ENCODE data around the gene MOB3B. TPM values are rescaled to one million over a fixed set of nuclear protein-coding genes. Genes with fewer than 3 reads are reported as not detected.
"Not testable (repeated sequence)": the region's sequence is repeated elsewhere in the genome, so short reads cannot be mapped to it uniquely, and the experiment has no call there.

Gene MOB3B
- total RNA-seq, 2 experiments from 2014 or later = 3.0 to 3.2 TPM

DNA sequence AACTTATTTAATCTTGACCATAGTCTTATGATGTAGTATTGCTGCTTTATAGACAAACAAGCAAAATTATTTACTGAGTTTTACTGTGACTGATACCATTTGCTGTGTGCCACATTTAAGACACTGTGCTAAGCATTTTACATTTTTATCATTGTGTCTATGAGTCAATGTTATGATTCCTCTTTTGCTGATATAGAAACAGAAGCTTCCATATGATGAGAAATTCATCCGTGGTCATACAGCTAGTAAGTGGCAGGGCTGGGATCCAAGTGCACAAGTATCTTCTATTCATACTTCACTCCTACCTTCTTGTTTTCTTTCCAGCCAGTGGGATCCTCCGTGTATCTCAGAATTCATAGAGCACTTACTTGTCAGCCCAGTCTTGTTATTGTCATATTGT lies 22.6 kb downstream of the MOB3B start:
- CTCF ChIA-PET = interaction anchor here (0.6 to 1.1 kb wide), 2 partner anchors 22 to 24 kb away, joined by 3 read pairs; partner anchors contain the start of gene MOB3B
- no peak overlapping the region for H3K4me3 Mint-ChIP-seq
- no peaks in the 10 kb centered on the region for H3K27me3 Mint-ChIP-seq (ENCODE audit: low read depth)
- H3K9me3 Mint-ChIP-seq = no peaks in the 10 kb centered on the region
- H3K27ac Mint-ChIP-seq = no peak overlapping the region
- intact Hi-C loops (cut with micrococcal nuclease) = no loop called here
- DNase-seq = no peak
- peaks cover 1% of the 10 kb centered on the region for H3K36me3 Mint-ChIP-seq (ENCODE audit: low read depth)
- H3K4me1 Mint-ChIP-seq (ENCODE audit: low read depth) = peaks cover 43% of the 10 kb centered on the region

DNA sequence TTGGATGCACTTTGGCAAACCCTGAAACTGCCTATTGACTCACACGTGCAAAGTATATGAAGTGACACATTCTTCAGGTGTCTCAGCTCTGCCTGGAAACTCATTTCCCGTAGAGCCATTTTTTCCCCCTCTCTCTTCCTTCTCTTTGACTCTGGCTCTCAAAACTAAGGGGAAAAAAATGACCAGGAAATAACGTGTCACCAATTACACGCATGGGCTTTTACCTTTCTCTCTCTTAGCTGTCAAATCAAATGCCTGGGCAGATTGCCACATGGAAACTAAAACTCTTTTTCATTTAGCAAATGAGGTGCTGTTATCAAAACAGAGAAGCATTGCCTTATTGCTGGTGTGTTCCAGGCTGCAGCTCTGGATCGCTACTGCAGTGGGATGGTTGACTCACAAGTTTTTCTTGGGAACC lies 23.9 kb downstream of the MOB3B start:
- H3K36me3 Mint-ChIP-seq (ENCODE audit: low read depth) = peaks cover 7% of the 10 kb centered on the region
- no peak overlapping the region for H3K4me3 Mint-ChIP-seq
- intact Hi-C loops (cut with micrococcal nuclease) = loop anchor here (1.0 to 2.0 kb wide), 6 partner anchors 17 to 138 kb away; partner anchors contain the start of genes C9orf72, IFNK and MOB3B

DNA sequence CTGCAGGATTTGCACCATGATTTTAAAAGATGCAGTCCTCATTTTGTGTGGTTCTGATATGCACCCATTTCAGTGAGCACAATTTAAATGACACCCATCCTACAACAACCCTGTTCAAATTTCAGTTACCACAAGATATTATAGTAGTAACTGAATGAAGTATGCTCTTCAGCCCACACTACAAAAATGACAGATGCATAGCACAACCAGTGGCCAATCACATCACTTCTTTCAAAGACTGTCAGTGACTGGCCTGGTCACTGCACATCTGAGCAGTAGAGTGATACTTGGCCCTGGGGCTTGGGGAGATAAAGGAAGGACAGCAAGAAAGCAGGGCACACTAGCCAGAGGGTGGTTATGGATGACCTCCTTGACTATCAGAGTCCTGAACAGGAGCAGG lies 25.4 kb downstream of the MOB3B start:
- H3K4me3 Mint-ChIP-seq = no peak overlapping the region
- H3K27me3 Mint-ChIP-seq (ENCODE audit: low read depth) = peaks cover 1% of the 10 kb centered on the region
- H3K9me3 Mint-ChIP-seq = peaks cover 2% of the 10 kb centered on the region
- DNase-seq = no peak
- H3K4me1 Mint-ChIP-seq (ENCODE audit: low read depth) = peaks cover 62% of the 10 kb centered on the region
- peaks cover 7% of the 10 kb centered on the region for H3K36me3 Mint-ChIP-seq (ENCODE audit: low read depth)
- no peak overlapping the region for H3K27ac Mint-ChIP-seq
- intact Hi-C loops (cut with micrococcal nuclease) = loop anchor here (2.0 kb wide), 1 partner anchor 15 kb away; no protein-coding TSS in a partner anchor
- CTCF ChIA-PET = no interaction called here

More for the DNA sequence above, 23.9 kb downstream of the MOB3B start:
- peaks cover 2% of the 10 kb centered on the region for H3K9me3 Mint-ChIP-seq
- peak overlapping the region; percentile 17 for H3K27ac Mint-ChIP-seq
- peaks cover 52% of the 10 kb centered on the region for H3K4me1 Mint-ChIP-seq (ENCODE audit: low read depth)
- peak; percentile 65 for DNase-seq
- CTCF ChIA-PET = interaction anchor here (1.1 to 1.7 kb wide), 3 partner anchors 23 to 172 kb away, joined by 3 to 7 read pairs (median 6); partner anchors contain the start of gene MOB3B
- H3K27me3 Mint-ChIP-seq (ENCODE audit: low read depth) = peaks cover 1% of the 10 kb centered on the region

DNA sequence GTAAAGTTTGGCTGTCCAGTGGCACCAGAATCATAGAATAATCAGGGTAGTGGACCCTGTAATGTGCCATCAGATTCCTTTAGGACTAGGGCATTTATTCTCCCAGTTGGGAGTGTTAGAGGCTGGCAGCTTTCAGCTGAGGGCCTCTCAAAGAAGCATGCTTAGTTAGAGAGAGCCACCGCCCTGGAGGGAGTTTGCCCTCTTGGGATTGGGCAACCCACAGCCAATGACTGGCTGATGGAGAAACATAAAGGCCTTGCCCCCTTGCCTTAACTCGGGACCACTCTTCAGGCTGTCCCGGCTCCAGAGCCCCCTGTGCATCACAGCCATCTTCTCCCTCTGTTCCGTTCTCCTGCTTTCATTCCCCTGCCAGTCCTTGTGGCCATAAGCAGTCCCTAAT lies 26.0 kb downstream of the MOB3B start:
- Mint-ChIP-seq H3K27ac (no peak overlapping the region), H3K9me3 (peaks cover 2% of the 10 kb centered on the region), H3K36me3 (ENCODE audit: low read depth) (peaks cover 6% of the 10 kb centered on the region), H3K27me3 (ENCODE audit: low read depth) (peaks cover 1% of the 10 kb centered on the region), H3K4me3 (no peak overlapping the region), H3K4me1 (ENCODE audit: low read depth) (peaks cover 64% of the 10 kb centered on the region)
- intact Hi-C loops (cut with micrococcal nuclease) = loop anchor here (2.0 kb wide), 1 partner anchor 15 kb away; no protein-coding TSS in a partner anchor
- DNase-seq = no peak
- CTCF ChIA-PET = interaction anchor here (1.0 kb wide), 1 partner anchor 27 kb away, joined by 4 read pairs; no protein-coding TSS in a partner anchor

DNA sequence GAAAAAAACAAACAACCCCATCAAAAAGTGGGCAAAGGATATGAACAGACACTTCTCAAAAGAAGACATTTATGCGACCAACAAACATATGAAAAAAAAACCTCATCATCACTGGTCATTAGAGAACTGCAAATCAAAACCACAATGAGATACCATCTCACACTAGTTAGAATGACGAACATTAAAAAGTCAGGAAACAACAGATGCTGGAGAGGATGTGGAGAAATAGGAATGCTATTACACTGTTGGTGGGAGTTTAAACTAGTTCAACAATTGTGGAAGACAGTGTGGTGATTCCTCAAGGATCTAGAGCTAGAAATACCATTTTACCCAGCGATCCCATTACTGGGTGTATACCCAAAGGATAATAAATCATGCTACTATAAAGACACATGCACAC lies 28.7 kb downstream of the MOB3B start:
- CTCF ChIA-PET = interaction anchor here (0.6 kb wide), 1 partner anchor 101 kb away, joined by 3 read pairs; no protein-coding TSS in a partner anchor
- H3K4me3 Mint-ChIP-seq; H3K9me3 Mint-ChIP-seq; intact Hi-C loops (cut with micrococcal nuclease); H3K36me3 Mint-ChIP-seq (ENCODE audit: low read depth); DNase-seq; H3K27ac Mint-ChIP-seq; H3K27me3 Mint-ChIP-seq (ENCODE audit: low read depth): not testable (repeated sequence)
- H3K4me1 Mint-ChIP-seq (ENCODE audit: low read depth) = peaks cover 55% of the 10 kb centered on the region

DNA sequence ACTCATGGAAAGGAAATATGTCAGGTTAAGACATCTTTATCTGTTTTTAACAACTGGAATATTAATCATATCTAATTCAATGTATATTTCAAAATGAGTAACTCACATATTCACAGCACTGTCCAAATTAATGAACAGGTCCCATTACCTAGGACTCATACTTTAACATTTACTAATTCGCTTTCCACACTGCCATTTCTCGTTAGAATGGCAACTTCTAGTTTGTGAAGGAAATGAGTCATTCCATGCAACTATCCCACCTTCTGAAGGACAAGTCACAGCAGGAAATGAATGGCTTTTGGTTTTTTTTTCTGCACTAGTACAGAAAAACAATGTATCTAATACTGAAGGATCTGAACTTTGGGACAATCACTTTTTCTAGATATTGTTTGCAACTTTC lies 30.2 kb downstream of the MOB3B start:
- intact Hi-C loops (cut with micrococcal nuclease) = loop anchor here (1.0 to 2.0 kb wide), 5 partner anchors 10 to 133 kb away; partner anchors contain the start of genes C9orf72 and IFNK
- CTCF ChIA-PET = no interaction called here
- no peak for DNase-seq
- peaks cover 1% of the 10 kb centered on the region for H3K27me3 Mint-ChIP-seq (ENCODE audit: low read depth)
- H3K4me3 Mint-ChIP-seq = no peak overlapping the region
- peaks cover 41% of the 10 kb centered on the region for H3K4me1 Mint-ChIP-seq (ENCODE audit: low read depth)
- peak overlapping the region; percentile 59 for H3K27ac Mint-ChIP-seq
- H3K36me3 Mint-ChIP-seq (ENCODE audit: low read depth) = peaks cover 6% of the 10 kb centered on the region
- H3K9me3 Mint-ChIP-seq = peaks cover 2% of the 10 kb centered on the region

DNA sequence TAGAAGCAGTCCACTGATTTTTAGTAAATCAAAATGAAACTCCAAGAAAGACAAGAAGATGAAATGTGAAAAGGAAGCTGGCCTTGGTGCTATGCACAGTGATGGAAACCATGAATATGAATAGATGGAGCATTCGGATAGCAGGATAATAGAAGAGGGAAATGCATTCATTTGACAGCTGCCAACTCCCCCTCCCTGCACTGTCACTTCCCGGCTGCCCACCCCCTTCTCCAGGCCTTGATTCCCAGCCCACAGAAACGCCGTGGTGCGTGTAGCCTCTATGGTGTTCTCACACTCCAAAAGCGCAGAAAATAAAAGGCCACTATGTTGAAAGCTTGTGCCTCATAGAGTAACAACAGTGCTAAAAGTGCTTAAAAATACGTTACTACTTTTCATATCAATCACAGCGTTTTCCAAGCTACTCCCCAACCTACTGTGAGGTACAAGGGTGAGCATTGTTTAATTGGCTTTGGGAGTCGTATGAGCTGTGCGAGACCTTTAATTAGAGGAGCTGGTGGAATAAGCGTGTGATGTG lies 31.7 kb downstream of the MOB3B start:
- Mint-ChIP-seq H3K36me3 (ENCODE audit: low read depth) (peaks cover 10% of the 10 kb centered on the region), H3K4me3 (no peak overlapping the region), H3K9me3 (peaks cover 6% of the 10 kb centered on the region), H3K4me1 (ENCODE audit: low read depth) (peaks cover 28% of the 10 kb centered on the region), H3K27ac (no peak overlapping the region), H3K27me3 (ENCODE audit: low read depth) (peaks cover 1% of the 10 kb centered on the region)
- intact Hi-C loops (cut with micrococcal nuclease) = loop anchor here (2.0 kb wide), 1 partner anchor 73 kb away; no protein-coding TSS in a partner anchor
- no peak for DNase-seq
- CTCF ChIA-PET = no interaction called here

DNA sequence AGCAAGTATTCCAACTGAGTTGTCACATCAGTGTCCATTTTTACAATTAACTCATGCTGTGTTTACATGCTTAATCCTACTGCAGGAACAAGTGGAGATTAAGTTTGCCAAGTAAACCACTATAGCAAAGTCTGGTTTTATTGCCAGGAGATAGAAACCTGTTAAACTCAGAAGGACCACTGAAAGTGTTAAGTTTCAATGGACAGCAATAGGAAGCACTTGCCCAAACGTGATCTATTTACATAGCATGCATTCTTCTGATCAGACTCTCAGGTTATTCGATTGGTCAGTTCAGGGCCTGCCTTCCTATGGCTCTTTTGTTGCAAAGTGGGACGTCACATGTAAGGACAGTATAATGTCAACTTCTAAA lies 33.5 kb downstream of the MOB3B start:
- Mint-ChIP-seq H3K27ac (no peak overlapping the region), H3K27me3 (ENCODE audit: low read depth) (peaks cover 1% of the 10 kb centered on the region), H3K36me3 (ENCODE audit: low read depth) (peaks cover 8% of the 10 kb centered on the region), H3K4me1 (ENCODE audit: low read depth) (peaks cover 17% of the 10 kb centered on the region), H3K9me3 (peaks cover 6% of the 10 kb centered on the region), H3K4me3 (no peak overlapping the region)
- CTCF ChIA-PET = no interaction called here
- intact Hi-C loops (cut with micrococcal nuclease) = no loop called here
- no peak for DNase-seq

DNA sequence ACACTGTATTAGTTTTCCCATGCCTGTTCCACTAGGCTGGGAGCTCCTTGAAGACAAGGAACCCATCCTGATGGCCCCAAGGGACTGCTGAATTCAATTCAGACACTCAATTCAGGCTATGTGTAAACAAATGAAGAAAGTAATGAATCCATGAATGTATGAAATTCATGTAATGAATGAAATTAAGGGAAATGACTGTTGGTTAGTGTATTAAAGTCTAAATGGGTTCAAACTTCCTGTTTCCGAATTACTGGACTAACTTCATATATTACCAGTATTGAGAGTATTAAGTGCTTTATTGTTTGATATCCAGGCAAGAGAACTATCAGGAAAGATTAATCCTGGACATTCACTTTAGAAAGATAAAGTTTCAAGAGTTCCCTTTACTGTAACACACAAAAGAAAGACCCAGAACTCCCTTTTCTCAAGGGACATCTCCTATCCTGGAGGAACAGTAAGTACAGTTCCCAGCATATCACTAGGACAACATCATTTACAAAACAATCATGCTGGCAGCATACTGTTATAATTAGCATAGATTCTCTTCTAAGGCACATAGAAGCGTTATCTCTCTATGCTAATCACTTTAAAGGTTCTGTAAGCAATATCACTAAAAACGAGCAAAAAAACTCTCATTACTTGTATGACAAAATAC lies 34.0 kb downstream of the MOB3B start:
- H3K4me1 Mint-ChIP-seq (ENCODE audit: low read depth) = peaks cover 12% of the 10 kb centered on the region
- H3K27me3 Mint-ChIP-seq (ENCODE audit: low read depth) = no peaks in the 10 kb centered on the region
- no peak overlapping the region for H3K27ac Mint-ChIP-seq
- H3K4me3 Mint-ChIP-seq = no peak overlapping the region
- intact Hi-C loops (cut with micrococcal nuclease) = no loop called here
- peaks cover 4% of the 10 kb centered on the region for H3K9me3 Mint-ChIP-seq
- CTCF ChIA-PET = no interaction called here
- peaks cover 5% of the 10 kb centered on the region for H3K36me3 Mint-ChIP-seq (ENCODE audit: low read depth)
- no peak for DNase-seq

DNA sequence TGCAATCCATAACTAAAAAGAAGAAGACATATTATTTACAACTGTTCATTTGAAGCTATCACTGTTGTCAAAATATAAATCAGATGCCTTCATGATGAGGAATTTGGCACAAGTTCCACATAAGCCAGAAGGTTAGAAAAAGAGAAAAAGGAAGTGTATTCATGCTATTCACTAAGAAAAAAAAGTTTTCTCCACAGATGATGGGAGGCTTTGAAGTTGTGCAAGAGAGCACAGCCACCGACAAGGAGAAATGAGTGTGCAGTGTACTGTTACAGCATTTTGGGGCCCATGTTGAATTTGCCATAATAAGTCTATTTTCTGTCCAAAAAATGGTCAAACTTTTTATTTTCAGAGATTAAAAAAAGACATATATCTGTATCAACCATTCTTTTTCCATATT lies 38.5 kb downstream of the MOB3B start:
- Mint-ChIP-seq H3K9me3 (peaks cover 4% of the 10 kb centered on the region), H3K27ac (no peak overlapping the region), H3K4me3 (no peak overlapping the region), H3K27me3 (ENCODE audit: low read depth) (no peaks in the 10 kb centered on the region), H3K4me1 (ENCODE audit: low read depth) (peaks cover 11% of the 10 kb centered on the region), H3K36me3 (ENCODE audit: low read depth) (peaks cover 5% of the 10 kb centered on the region)
- no peak for DNase-seq
- intact Hi-C loops (cut with micrococcal nuclease) = no loop called here
- CTCF ChIA-PET = no interaction called here

DNA sequence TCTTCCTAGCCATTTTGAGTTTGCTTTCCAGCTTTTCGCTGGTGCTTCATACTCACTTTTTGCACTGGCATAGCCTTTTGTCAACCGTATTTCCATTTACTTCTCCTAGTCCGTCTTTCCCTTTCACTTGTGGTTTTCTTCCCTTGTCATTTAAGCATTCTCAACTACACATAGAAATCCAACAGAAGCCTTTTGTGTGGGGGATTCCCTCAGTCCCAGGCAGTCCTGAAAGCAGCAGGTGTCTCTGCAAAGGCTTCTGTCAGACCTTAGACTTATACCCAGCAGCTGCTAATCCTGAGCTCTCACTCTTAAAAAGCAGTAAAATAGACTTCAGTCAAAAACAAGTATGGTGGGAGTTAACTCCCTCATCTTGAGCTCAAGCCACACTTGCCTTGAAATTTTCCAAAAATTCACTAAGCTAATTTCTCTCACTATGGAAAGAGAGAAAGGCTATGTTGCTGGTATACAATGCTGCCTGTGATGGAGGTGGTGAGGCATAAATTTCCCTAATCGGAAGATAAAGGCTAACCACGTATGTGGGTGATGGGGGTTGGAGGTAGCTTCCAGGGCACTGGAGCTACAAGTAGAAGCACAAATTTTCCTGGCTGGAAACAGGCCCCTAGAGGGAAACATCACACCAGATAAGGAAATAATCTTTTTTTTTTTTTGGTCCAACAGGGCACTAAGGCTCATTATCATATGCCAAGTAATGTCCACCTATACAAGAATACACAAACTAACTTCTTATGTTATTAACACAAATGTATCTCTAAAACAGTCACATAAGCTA lies 40.3 kb downstream of the MOB3B start:
- intact Hi-C loops (cut with micrococcal nuclease) = loop anchor here (1.0 to 2.0 kb wide), 3 partner anchors 10 to 28 kb away; no protein-coding TSS in a partner anchor
- no peak overlapping the region for H3K27ac Mint-ChIP-seq
- H3K4me1 Mint-ChIP-seq (ENCODE audit: low read depth) = peaks cover 25% of the 10 kb centered on the region
- no peak overlapping the region for H3K4me3 Mint-ChIP-seq
- DNase-seq = peak; percentile 20
- H3K9me3 Mint-ChIP-seq = peaks cover 3% of the 10 kb centered on the region
- CTCF ChIA-PET = interaction anchor here (0.7 to 1.6 kb wide), 3 partner anchors 29 to 157 kb away, joined by 3 to 5 read pairs (median 4); no protein-coding TSS in a partner anchor
- H3K36me3 Mint-ChIP-seq (ENCODE audit: low read depth) = peaks cover 4% of the 10 kb centered on the region
- H3K27me3 Mint-ChIP-seq (ENCODE audit: low read depth) = no peaks in the 10 kb centered on the region

DNA sequence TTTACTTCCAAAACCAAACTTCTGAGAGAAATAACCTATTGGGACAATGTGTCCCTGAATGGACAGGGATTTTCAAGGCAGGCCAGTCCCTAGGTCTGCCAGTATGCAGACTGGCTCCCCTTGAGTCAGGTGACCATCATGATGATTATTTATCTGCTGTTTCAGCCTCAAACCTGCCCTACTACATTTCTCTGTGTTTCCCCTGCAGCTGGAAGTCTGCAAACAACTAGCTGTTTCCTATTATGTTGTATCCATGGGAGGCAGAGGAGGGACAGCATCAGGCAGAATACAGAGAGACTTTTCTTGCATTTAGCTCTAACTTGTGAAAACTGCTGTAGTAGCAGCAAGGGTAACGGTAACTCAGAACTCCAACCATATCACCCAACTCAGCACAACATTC lies 41.7 kb downstream of the MOB3B start:
- intact Hi-C loops (cut with micrococcal nuclease) = loop anchor here (2.0 kb wide), 2 partner anchors 17 to 27 kb away; no protein-coding TSS in a partner anchor
- Mint-ChIP-seq H3K4me1 (ENCODE audit: low read depth) (peaks cover 25% of the 10 kb centered on the region), H3K4me3 (no peak overlapping the region), H3K27ac (no peak overlapping the region), H3K36me3 (ENCODE audit: low read depth) (peaks cover 2% of the 10 kb centered on the region), H3K9me3 (no peaks in the 10 kb centered on the region), H3K27me3 (ENCODE audit: low read depth) (no peaks in the 10 kb centered on the region)
- CTCF ChIA-PET = no interaction called here
- no peak for DNase-seq
